Tibial artery (tissue), 4 donors: ENCODE data around the gene VWA1.

Source experiments
- DNase-seq, 2 donors: peaks; one replicate each; pipeline ENCODE4 v3.0.0-alpha.2; 2019
- H3K27ac ChIP-seq, 2 donors: fragments of 200-600 bp; sonication (generic) in 1 of 2; 1 replicate in 1 of 2; 2 replicates in 1 of 2; pipeline ENCODE4 v1.5.1; 2018 to 2019; ENCODE audit warnings: mild to moderate bottlenecking in 1 of 2
- H3K27me3 ChIP-seq, 2 donors: fragments of 200-600 bp; sonication (generic) in 1 of 2; one replicate each; pipeline versions ENCODE4 v1.5.1 to v1.6.0; 2016 to 2019
- H3K36me3 ChIP-seq, 3 donors: fragments of 200-600 bp; sonication (generic) in 2 of 3; one replicate each; pipeline ENCODE4 v1.5.1; 2016 to 2019; ENCODE audit warnings: mild to moderate bottlenecking in 2 of 3
- H3K4me1 ChIP-seq, 4 donors: fragments of 200-600 bp; sonication (generic) in 2 of 4; 1 replicate in 3 of 4; 2 replicates in 1 of 4; pipeline ENCODE4 v1.5.1; 2016 to 2019
- H3K4me3 ChIP-seq, 2 donors: fragments of 200-600 bp; sonication (generic) in 1 of 2; 1 replicate in 1 of 2; 2 replicates in 1 of 2; pipeline ENCODE4 v1.5.1; 2018 to 2019; ENCODE audit warnings: mild to moderate bottlenecking in 2 of 2
- H3K9me3 ChIP-seq, 3 donors: fragments of 200-600 bp; sonication (generic) in 1 of 3; one replicate each; pipeline ENCODE4 v1.5.1; 2016 to 2019
- intact Hi-C: fragments of 100-400 bp; cut with DNase I; formaldehyde crosslinking; loops from one replicate; pipeline ENCODE4 v1.15.0; 2023; ENCODE audit warnings: low total_unique reads
- TF ChIP-seq, protein P1 (sequence below), 2 experiments: fragments of 200-600 bp in 1 of 2; fragments of 450-650 bp in 1 of 2; IDR thresholded peaks; one replicate each; pipeline ENCODE4 v1.5.1; 2017 to 2019; ENCODE audit warnings: antibody characterized with exemption in 2 of 2, mild to moderate bottlenecking in 1 of 2, moderate library complexity in 1 of 2

VWA1 gene

DNA sequence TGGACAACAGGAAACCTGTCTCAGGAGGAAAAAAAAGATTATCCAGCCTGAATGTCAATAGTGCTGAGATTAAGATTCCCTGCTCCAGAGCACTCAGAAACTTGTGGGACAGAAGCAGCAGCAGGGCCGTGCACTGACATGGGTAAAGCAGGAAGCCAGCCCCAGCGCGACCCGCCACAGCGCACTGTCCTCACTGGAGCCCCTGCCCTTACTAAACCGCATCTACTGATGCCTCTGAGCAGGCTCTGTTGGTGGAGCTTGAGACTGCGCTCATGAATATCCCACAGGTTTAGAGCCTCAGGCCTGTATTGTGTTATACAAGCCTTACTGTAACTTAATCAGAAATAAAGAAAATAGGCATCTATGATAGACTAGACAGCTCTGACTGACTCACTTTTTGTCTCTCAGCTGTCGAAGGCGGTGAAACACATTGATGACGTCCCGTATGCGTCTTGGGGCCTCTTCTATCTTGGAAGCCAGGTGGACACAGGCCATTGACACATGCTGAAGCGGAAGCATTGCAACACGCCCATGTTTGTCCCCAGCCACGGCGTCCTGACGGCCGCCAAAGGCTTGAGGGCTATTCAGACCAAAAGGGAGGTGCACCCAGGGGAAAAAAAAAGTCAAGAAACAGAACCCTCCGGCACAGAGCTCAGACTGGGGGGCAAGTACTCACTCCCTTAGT, 37.5 kb upstream of the VWA1 start:
- intact Hi-C loops = no loop called here
- DNase-seq = no peak
- Histone ChIP-seq H3K4me3 (peak overlapping the region; percentile 85 to 96), H3K27me3 (no peaks in the 10 kb centered on the region), H3K9me3 (no peaks in the 10 kb centered on the region), H3K27ac (peak overlapping the region; percentile 81 to 92), H3K4me1 (peaks cover 0 to 41% (median 29%) of the 10 kb centered on the region in 4 donors), H3K36me3 (peaks cover 54 to 77% (median 70%) of the 10 kb centered on the region in 3 donors)
- TF ChIP-seq, protein P1, sequence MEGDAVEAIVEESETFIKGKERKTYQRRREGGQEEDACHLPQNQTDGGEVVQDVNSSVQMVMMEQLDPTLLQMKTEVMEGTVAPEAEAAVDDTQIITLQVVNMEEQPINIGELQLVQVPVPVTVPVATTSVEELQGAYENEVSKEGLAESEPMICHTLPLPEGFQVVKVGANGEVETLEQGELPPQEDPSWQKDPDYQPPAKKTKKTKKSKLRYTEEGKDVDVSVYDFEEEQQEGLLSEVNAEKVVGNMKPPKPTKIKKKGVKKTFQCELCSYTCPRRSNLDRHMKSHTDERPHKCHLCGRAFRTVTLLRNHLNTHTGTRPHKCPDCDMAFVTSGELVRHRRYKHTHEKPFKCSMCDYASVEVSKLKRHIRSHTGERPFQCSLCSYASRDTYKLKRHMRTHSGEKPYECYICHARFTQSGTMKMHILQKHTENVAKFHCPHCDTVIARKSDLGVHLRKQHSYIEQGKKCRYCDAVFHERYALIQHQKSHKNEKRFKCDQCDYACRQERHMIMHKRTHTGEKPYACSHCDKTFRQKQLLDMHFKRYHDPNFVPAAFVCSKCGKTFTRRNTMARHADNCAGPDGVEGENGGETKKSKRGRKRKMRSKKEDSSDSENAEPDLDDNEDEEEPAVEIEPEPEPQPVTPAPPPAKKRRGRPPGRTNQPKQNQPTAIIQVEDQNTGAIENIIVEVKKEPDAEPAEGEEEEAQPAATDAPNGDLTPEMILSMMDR (IDR thresholded peaks at IDR 0.05) = no peak

DNA sequence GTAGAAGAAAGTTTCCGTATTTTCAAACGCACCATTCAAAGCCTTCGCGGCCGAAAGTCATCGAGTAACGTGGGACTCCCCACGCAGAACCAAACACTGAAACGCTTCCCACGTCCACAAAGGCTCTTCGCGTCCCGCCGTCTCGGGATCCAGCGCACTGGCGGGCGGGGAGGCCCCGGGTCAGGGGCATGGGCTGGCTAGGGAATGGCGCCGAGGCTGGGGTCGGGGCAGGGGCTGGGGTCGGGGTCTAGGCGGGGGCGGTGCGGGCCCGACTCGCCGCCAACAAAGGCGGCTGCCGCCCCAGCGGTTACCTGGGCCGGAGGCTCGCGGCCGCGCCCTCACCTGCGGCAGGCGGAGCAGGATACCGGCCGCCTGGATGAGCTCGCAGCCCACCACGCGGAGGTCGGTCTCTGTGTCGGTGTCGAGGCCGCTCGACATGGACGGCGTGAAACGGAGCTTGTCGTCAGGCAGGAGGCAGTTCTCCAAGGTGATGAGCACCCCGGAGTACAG, 36.8 kb upstream of the VWA1 start:
- H3K27ac ChIP-seq = peak overlapping the region; percentile 81 to 92
- intact Hi-C loops = no loop called here
- peak in 1 of 2 donors; percentile 78 for DNase-seq
- TF ChIP-seq, protein P1 (IDR thresholded peaks at IDR 0.05) = no peak
- peaks cover 48 to 77% (median 67%) of the 10 kb centered on the region in 3 donors for H3K36me3 ChIP-seq
- H3K27me3 ChIP-seq = no peaks in the 10 kb centered on the region
- H3K4me3 ChIP-seq = peak overlapping the region; percentile 85 to 96
- peaks cover 0 to 41% (median 29%) of the 10 kb centered on the region in 4 donors for H3K4me1 ChIP-seq
- no peaks in the 10 kb centered on the region for H3K9me3 ChIP-seq

GRCh38 chr1:1399187-1399871, 36.2 kb upstream of the VWA1 start, which contains the start of gene CCNL2:
Gene CCNL2 (minus strand): TSS chr1:1399335. CDS start chr1:1399306, 29 bp downstream.
- peaks cover 0 to 41% (median 29%) of the 10 kb centered on the region in 4 donors for H3K4me1 ChIP-seq

DNA sequence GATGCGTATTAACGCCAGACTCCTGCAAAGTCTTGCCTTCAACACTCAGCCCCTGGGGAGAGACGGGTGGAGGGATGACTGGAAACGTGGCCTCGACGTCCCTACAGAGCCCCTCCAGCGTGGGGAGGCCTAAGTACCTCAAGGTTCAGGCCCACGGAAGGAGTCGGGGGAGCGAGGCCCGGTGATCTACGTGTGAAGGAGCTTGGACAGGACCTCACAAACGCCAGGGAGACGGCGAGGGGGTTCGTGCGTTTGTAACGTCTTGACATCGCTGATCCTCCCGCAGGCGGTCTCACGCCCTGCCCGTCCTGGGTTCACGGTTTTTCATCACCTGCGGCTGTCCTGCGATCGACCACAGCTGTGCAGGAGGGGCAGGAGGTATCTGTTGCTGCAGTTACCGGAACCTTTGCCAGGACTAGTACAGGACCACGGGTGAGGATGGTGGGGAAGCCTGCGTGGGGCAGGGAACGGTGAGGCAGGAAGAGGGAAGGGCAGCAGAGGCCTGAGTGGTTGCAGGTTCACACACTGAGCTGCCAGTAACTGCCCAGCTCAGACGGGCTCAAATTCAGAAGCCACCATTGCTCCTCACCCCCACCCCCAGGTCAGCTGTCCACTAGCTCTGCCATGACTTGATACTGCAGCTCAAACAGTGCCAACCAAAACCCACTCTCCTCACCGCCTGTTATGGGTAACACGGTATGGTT, 35.5 kb upstream of the VWA1 start:
- no peak for DNase-seq
- Histone ChIP-seq H3K4me3 (peak overlapping the region; percentile 85 to 96), H3K27ac (peak overlapping the region; percentile 81 to 92), H3K4me1 (peaks cover 0 to 41% (median 31%) of the 10 kb centered on the region in 4 donors), H3K27me3 (no peaks in the 10 kb centered on the region), H3K36me3 (peaks cover 52 to 77% (median 65%) of the 10 kb centered on the region in 3 donors), H3K9me3 (no peaks in the 10 kb centered on the region)
- TF ChIP-seq, protein P1 (IDR thresholded peaks at IDR 0.05) = no peak
- intact Hi-C loops = loop anchor here (5.0 kb wide), 1 partner anchor 42 kb away; no protein-coding TSS in a partner anchor

More at GRCh38 chr1:1399187-1399871, 36.2 kb upstream of the VWA1 start, which contains the start of gene CCNL2:
- H3K27ac ChIP-seq = peak within 1 kb of the TSS; percentile 81 to 92
- peaks cover 48 to 77% (median 65%) of the 10 kb centered on the region in 3 donors for H3K36me3 ChIP-seq
- TF ChIP-seq, protein P1 (IDR thresholded peaks at IDR 0.05) = peak; percentile 62 to 73
- no peaks in the 10 kb centered on the region for H3K9me3 ChIP-seq
- H3K4me3 ChIP-seq = peak within 1 kb of the TSS; percentile 85 to 96
- H3K27me3 ChIP-seq = no peaks in the 10 kb centered on the region
- intact Hi-C loops = no loop called here
- peak; percentile 95 to 99 for DNase-seq
